Panc1 (cell line): ENCODE data around the gene KRT85. TPM values are rescaled to one million over a fixed set of nuclear protein-coding genes. Genes with fewer than 3 reads are reported as not detected.

ENCODE experiments used
- ATAC-seq: fragments of 200-7000 bp; cut with Tn5 transposase; 2 replicates; pipeline ENCODE4 v1.9.1; 2020; ENCODE audit warnings: mild to moderate bottlenecking, moderate library complexity
- BruUV-seq: library from RNA; stranded (reverse); fragments of 400-500 nt; replicated peaks from 2 replicates; lab custom pipeline; 2021; lab: Mats Ljungman, UMichigan
- CTCF ChIA-PET: fragments of 300-600 bp; sonication (Branson Sonifier 250); formaldehyde crosslinking; loops from one replicate; lab custom pipeline; 2022; ENCODE audit warnings: antibody characterized with exemption; lab: Charles Lee
- POLR2A ChIA-PET: fragments of 300-600 bp; sonication (Branson Sonifier 250); formaldehyde crosslinking; loops from one replicate; lab custom pipeline; 2022; ENCODE audit warnings: antibody characterized with exemption; lab: Charles Lee
- DNase-seq: peaks from one replicate; pipeline ENCODE4 v3.0.0-alpha.2; 2010; ENCODE audit warnings: low read depth, low spot score
- H3K27ac ChIP-seq: 2 replicates; pipeline ENCODE4 v1.5.1; 2011; ENCODE audit warnings: mild to moderate bottlenecking, low read length, inconsistent platforms
- H3K27me3 ChIP-seq: fragments of 200-500 bp; sonication (Bioruptor generic); 2 replicates; pipeline ENCODE4 v1.6.0; 2014; ENCODE audit warnings: low read length, inconsistent platforms; ENCODE audit not compliant: control insufficient read depth, insufficient read depth
- H3K36me3 ChIP-seq: fragments of 200-500 bp; sonication (Bioruptor generic); 2 replicates; pipeline ENCODE4 v1.5.1; 2014; ENCODE audit warnings: inconsistent platforms, mild to moderate bottlenecking, low read length, moderate library complexity; ENCODE audit not compliant: control insufficient read depth, insufficient read depth
- H3K4me1 ChIP-seq: 2 replicates; pipeline ENCODE4 v1.5.1; 2011; ENCODE audit warnings: inconsistent platforms, mild to moderate bottlenecking, low read length, moderate library complexity; ENCODE audit not compliant: control insufficient read depth, insufficient read depth
- H3K4me3 ChIP-seq, 2 experiments: 2 replicates each; pipeline ENCODE4 v1.5.1; 2011 to 2012; ENCODE audit warnings: low read depth in 2 of 2, low read length in 2 of 2, mild to moderate bottlenecking in 2 of 2, inconsistent platforms in 1 of 2, moderate library complexity in 1 of 2
- H3K9me3 ChIP-seq: fragments of 200-500 bp; sonication (Bioruptor generic); 2 replicates; pipeline ENCODE4 v1.5.1; 2014; ENCODE audit warnings: low read depth, mild to moderate bottlenecking, inconsistent platforms, low read length, moderate library complexity; ENCODE audit not compliant: control insufficient read depth, insufficient read depth
- POLR2AphosphoS5 ChIP-seq: IDR thresholded peaks from 2 replicates; pipeline ENCODE4 v1.6.1; 2012; ENCODE audit warnings: mild to moderate bottlenecking, low read depth, low read length, moderate library complexity
- SIN3A ChIP-seq: IDR thresholded peaks from 2 replicates; pipeline ENCODE4 v1.6.1; 2012; ENCODE audit warnings: low read depth, mild to moderate bottlenecking, low read length, moderate library complexity, borderline replicate concordance; ENCODE audit not compliant: insufficient read depth
- TCF7L2 ChIP-seq: IDR thresholded peaks from 2 replicates; pipeline ENCODE4 v1.6.1; 2011; ENCODE audit warnings: mild to moderate bottlenecking, low read depth, low read length, inconsistent platforms
- in situ Hi-C: cut with HindIII; loops from 2 replicates; pipeline ENCODE4 v1.10.0; 2016; ENCODE audit warnings: low sequenced_read_pairs, low pct_unique_long_range_greater_than_20kb
- intact Hi-C: fragments of 100-400 bp; cut with micrococcal nuclease; formaldehyde crosslinking; loops from one replicate; pipeline ENCODE4 v1.10.0; 2022; ENCODE audit not compliant: unreplicated experiment
- total RNA-seq: library from RNA; stranded (reverse); gene quantifications from one replicate; pipeline ENCODE4 v1.2.1, GENCODE V29; 2021; ENCODE audit not compliant: unreplicated experiment
- TF ChIP-seq, protein P1 (sequence below), 2 experiments: IDR thresholded peaks; 2 replicates each; pipeline ENCODE4 v1.6.1; 2011 to 2012; ENCODE audit warnings: low read depth in 2 of 2, control low read depth in 1 of 2, low read length in 1 of 2, mild to moderate bottlenecking in 1 of 2, moderate library complexity in 1 of 2; ENCODE audit not compliant: insufficient read depth in 1 of 2
- TF ChIP-seq, protein P2 (sequence below): fragments of 450-650 bp; IDR thresholded peaks from 2 replicates; pipeline ENCODE4 v1.5.1; 2017; ENCODE audit warnings: mild to moderate bottlenecking

Gene KRT85
- total RNA-seq, 1 experiment from 2014 or later, result not detected

DNA sequence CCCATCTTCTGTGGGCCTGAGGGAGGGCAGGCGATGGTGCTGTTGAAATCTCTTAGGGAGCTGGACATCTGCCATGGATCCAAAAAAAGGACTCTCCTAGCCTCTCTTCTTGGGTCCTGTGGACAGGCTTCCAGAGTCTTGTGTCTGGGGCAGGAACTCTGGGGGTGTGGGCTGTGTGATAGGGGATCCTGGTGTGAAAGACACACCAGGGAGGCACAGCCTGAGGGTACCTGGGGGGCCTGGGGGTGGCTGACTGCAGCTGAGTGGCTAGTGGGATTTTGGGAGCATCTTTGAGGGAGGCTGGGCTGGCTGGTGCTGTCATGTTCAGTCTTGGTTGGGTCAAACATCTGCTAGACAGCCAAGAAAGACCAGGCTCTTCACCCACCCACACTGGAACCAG is 44.3 kb downstream of the KRT85 start:
- no TSS peak for BruUV-seq
- no peak for ATAC-seq
- in situ Hi-C loops, result no loop called here
- no peak for TF ChIP-seq TCF7L2
- TF ChIP-seq, protein P1, sequence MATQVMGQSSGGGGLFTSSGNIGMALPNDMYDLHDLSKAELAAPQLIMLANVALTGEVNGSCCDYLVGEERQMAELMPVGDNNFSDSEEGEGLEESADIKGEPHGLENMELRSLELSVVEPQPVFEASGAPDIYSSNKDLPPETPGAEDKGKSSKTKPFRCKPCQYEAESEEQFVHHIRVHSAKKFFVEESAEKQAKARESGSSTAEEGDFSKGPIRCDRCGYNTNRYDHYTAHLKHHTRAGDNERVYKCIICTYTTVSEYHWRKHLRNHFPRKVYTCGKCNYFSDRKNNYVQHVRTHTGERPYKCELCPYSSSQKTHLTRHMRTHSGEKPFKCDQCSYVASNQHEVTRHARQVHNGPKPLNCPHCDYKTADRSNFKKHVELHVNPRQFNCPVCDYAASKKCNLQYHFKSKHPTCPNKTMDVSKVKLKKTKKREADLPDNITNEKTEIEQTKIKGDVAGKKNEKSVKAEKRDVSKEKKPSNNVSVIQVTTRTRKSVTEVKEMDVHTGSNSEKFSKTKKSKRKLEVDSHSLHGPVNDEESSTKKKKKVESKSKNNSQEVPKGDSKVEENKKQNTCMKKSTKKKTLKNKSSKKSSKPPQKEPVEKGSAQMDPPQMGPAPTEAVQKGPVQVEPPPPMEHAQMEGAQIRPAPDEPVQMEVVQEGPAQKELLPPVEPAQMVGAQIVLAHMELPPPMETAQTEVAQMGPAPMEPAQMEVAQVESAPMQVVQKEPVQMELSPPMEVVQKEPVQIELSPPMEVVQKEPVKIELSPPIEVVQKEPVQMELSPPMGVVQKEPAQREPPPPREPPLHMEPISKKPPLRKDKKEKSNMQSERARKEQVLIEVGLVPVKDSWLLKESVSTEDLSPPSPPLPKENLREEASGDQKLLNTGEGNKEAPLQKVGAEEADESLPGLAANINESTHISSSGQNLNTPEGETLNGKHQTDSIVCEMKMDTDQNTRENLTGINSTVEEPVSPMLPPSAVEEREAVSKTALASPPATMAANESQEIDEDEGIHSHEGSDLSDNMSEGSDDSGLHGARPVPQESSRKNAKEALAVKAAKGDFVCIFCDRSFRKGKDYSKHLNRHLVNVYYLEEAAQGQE (IDR thresholded peaks at IDR 0.05; ENCODE audit: insufficient read depth in 1 of 2, low read depth in 2 of 2, low read length in 1 of 2), result no peak
- TF ChIP-seq, protein P2, sequence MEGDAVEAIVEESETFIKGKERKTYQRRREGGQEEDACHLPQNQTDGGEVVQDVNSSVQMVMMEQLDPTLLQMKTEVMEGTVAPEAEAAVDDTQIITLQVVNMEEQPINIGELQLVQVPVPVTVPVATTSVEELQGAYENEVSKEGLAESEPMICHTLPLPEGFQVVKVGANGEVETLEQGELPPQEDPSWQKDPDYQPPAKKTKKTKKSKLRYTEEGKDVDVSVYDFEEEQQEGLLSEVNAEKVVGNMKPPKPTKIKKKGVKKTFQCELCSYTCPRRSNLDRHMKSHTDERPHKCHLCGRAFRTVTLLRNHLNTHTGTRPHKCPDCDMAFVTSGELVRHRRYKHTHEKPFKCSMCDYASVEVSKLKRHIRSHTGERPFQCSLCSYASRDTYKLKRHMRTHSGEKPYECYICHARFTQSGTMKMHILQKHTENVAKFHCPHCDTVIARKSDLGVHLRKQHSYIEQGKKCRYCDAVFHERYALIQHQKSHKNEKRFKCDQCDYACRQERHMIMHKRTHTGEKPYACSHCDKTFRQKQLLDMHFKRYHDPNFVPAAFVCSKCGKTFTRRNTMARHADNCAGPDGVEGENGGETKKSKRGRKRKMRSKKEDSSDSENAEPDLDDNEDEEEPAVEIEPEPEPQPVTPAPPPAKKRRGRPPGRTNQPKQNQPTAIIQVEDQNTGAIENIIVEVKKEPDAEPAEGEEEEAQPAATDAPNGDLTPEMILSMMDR, result no peak
- TF ChIP-seq SIN3A, result no peak
- Histone ChIP-seq H3K36me3 (no peaks in the 10 kb centered on the region), H3K4me1 (peaks cover 7% of the 10 kb centered on the region), H3K27ac (no peak overlapping the region), H3K4me3 (no peak overlapping the region), H3K27me3 (no peaks in the 10 kb centered on the region), H3K9me3 (no peaks in the 10 kb centered on the region)
- no peak for DNase-seq
- POLR2A ChIA-PET, result no interaction called here
- CTCF ChIA-PET, result no interaction called here
- intact Hi-C loops, result no loop called here

DNA sequence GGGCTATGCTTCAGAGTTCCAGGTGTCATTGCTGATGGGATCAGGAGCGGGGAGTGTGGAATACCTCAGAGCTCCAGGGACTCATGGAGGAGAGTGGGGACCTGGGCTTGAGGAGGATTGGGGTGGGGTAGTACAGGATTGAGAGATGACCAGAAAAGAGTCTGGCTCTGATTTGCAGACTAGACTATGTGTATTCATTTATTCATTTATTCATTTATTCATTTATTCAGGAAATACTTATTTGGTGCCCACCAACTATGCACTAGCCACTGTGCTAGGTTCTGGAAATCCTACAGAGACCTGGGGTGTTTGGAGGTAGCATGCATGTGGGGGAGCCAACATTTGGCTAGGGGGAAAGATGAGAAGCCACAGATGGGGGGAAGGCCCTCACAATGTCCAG is 45.2 kb downstream of the KRT85 start:
- no peak overlapping the region for H3K4me3 ChIP-seq
- H3K36me3 ChIP-seq, result no peaks in the 10 kb centered on the region
- no peak for ATAC-seq
- POLR2A ChIA-PET, result no interaction called here
- DNase-seq, result no peak
- no TSS peak for BruUV-seq
- intact Hi-C loops (no loop called here), in situ Hi-C loops (no loop called here)
- peaks cover 3% of the 10 kb centered on the region; the same call in 1 of the 2 replicates for H3K4me1 ChIP-seq
- no peaks in the 10 kb centered on the region for H3K9me3 ChIP-seq
- CTCF ChIA-PET, result no interaction called here
- H3K27ac ChIP-seq, result no peak overlapping the region
- H3K27me3 ChIP-seq, result no peaks in the 10 kb centered on the region
- TF ChIP-seq SIN3A, result no peak
- TF ChIP-seq, protein P1 (IDR thresholded peaks at IDR 0.05; ENCODE audit: insufficient read depth in 1 of 2, low read depth in 2 of 2, low read length in 1 of 2), result no peak
- TF ChIP-seq POLR2AphosphoS5, result no peak
- no peak for TF ChIP-seq TCF7L2
- TF ChIP-seq, protein P2, result no peak
